Inflammatory macrophage treated with lipopolysaccharide for 1 hour (primary cell): ENCODE results near the gene CD28.

ENCODE experiments used
- DNase-seq, 2 donors: peaks; one replicate each; pipeline ENCODE4 v3.0.0-alpha.2; 2020 to 2022

CD28 gene

GRCh38 chr2:203706403-203706802 is at the start of gene CD28:
TSS of gene CD28 (plus strand) at chr2:203706639. CDS start at chr2:203706697, 58 bp downstream.
- no peak for DNase-seq

GRCh38 chr2:203659331-203660049 is 46.9 kb upstream of the CD28 start:
- peak; percentile 66 to 70 for DNase-seq

- DNase-seq = no peak
These were observed 46.0 kb upstream of the CD28 start for GRCh38 chr2:203660465-203660864.

GRCh38 chr2:203661279-203661908 is 45.0 kb upstream of the CD28 start:
- no peak for DNase-seq

- peak in 1 of 2 donors; percentile 27 for DNase-seq
These were observed 44.0 kb upstream of the CD28 start for GRCh38 chr2:203662487-203662886.

GRCh38 chr2:203662951-203663350 is 43.5 kb upstream of the CD28 start:
- DNase-seq = no peak

- DNase-seq = no peak
These were observed 42.2 kb upstream of the CD28 start for GRCh38 chr2:203664029-203664755.

GRCh38 chr2:203667838-203668237 is 38.6 kb upstream of the CD28 start:
- DNase-seq = no peak

- no peak for DNase-seq
These were observed 36.6 kb upstream of the CD28 start for GRCh38 chr2:203669820-203670219.

- peak in 1 of 2 donors; percentile 44 for DNase-seq
These were observed 35.5 kb upstream of the CD28 start for GRCh38 chr2:203670939-203671338.

- no peak for DNase-seq
These were observed 34.6 kb upstream of the CD28 start for GRCh38 chr2:203671876-203672275.

GRCh38 chr2:203672856-203673255 is 33.6 kb upstream of the CD28 start:
- peak in 1 of 2 donors; percentile 36 for DNase-seq

GRCh38 chr2:203673933-203674332 is 32.5 kb upstream of the CD28 start:
- peak; percentile 83 to 93 for DNase-seq

GRCh38 chr2:203675086-203675485 is 31.4 kb upstream of the CD28 start:
- no peak for DNase-seq

- DNase-seq = no peak
These were observed 27.5 kb upstream of the CD28 start for GRCh38 chr2:203678971-203679370.

- DNase-seq = no peak
These were observed 27.0 kb upstream of the CD28 start for GRCh38 chr2:203679401-203679800.

GRCh38 chr2:203681978-203682377 is 24.5 kb upstream of the CD28 start:
- DNase-seq = no peak

GRCh38 chr2:203682688-203683130 is 23.7 kb upstream of the CD28 start:
- DNase-seq = peak in 1 of 2 donors; percentile 58

- no peak for DNase-seq
These were observed 23.0 kb upstream of the CD28 start for GRCh38 chr2:203683421-203683820.

- DNase-seq = peak; percentile 83 to 94
These were observed 22.4 kb upstream of the CD28 start for GRCh38 chr2:203683932-203684556.

- peak in 1 of 2 donors; percentile 32 for DNase-seq
These were observed 21.3 kb upstream of the CD28 start for GRCh38 chr2:203685081-203685621.

GRCh38 chr2:203685789-203686420 is 20.5 kb upstream of the CD28 start:
- DNase-seq = no peak
